Activated B cell treated with CpG ODN at 0.5 μM for 24 hours (primary cell): ENCODE measurements around the gene DIP2A. TPM values are rescaled to one million over a fixed set of nuclear protein-coding genes. Genes with fewer than 3 reads are reported as not detected.

Experiments
- ATAC-seq: fragments of 200-7000 bp; cut with Tn5 transposase; one replicate; pipeline ENCODE4 v1.10.0; 2021; ENCODE audit warnings: low read depth, mild to moderate bottlenecking, moderate library complexity
- CTCF ChIA-PET: fragments of 350-600 bp; sonication (Branson Sonifier 250); formaldehyde crosslinking; loops from one replicate; lab custom pipeline; 2021; ENCODE audit warnings: antibody characterized with exemption; lab: Charles Lee
- POLR2A ChIA-PET: fragments of 350-600 bp; sonication (Branson Sonifier 250); formaldehyde crosslinking; loops from one replicate; lab custom pipeline; 2021; ENCODE audit warnings: antibody characterized with exemption; lab: Charles Lee
- DNase-seq: peaks from one replicate; pipeline ENCODE4 v3.0.0; 2022
- H3K27ac Mint-ChIP-seq: one replicate; pipeline ENCODE4 v1.8.0; 2020; ENCODE audit warnings: mixed read lengths
- H3K27me3 Mint-ChIP-seq: one replicate; pipeline ENCODE4 v1.8.0; 2021; ENCODE audit warnings: mixed read lengths
- H3K36me3 Mint-ChIP-seq: one replicate; pipeline ENCODE4 v1.8.0; 2021; ENCODE audit warnings: low read depth, mixed read lengths
- H3K4me1 Mint-ChIP-seq: one replicate; pipeline ENCODE4 v1.8.0; 2021; ENCODE audit warnings: mixed read lengths
- H3K4me3 Mint-ChIP-seq: one replicate; pipeline ENCODE4 v1.8.0; 2020; ENCODE audit warnings: mild to moderate bottlenecking, mixed read lengths
- H3K9me3 Mint-ChIP-seq: one replicate; pipeline ENCODE4 v1.8.0; 2020; ENCODE audit warnings: mixed read lengths
- CTCF ChIP-seq: fragments of 200-600 bp; IDR thresholded peaks from one replicate; pipeline ENCODE4 v1.8.0; 2022; ENCODE audit warnings: antibody characterized with exemption, mild to moderate bottlenecking
- intact Hi-C: fragments of 100-400 bp; cut with micrococcal nuclease; formaldehyde crosslinking; loops from one replicate; pipeline ENCODE4 v1.15.1; 2024
- total RNA-seq: library from RNA; stranded (reverse); gene quantifications from 2 replicates; pipeline ENCODE4 v1.2.3, GENCODE V29; 2022

The DIP2A gene
- total RNA-seq, 1 donor from 2014 or later, result 32.1 TPM

GRCh38 chr21:46537026-46537425, 78.3 kb downstream of the DIP2A start:
- CTCF ChIA-PET, result no interaction called here
- Mint-ChIP-seq H3K27ac (no peak overlapping the region), H3K9me3 (no peaks in the 10 kb centered on the region), H3K4me3 (no peak overlapping the region), H3K27me3 (no peaks in the 10 kb centered on the region), H3K4me1 (no peaks in the 10 kb centered on the region), H3K36me3 (peaks cover 77% of the 10 kb centered on the region)
- TF ChIP-seq CTCF, result no peak
- intact Hi-C loops, result no loop called here
- DNase-seq (no peak), ATAC-seq (no peak)
- POLR2A ChIA-PET, result no interaction called here

- intact Hi-C loops, result no loop called here
- no peak overlapping the region for H3K27ac Mint-ChIP-seq
- no peaks in the 10 kb centered on the region for H3K9me3 Mint-ChIP-seq
- TF ChIP-seq CTCF, result no peak
- ChIA-PET CTCF (no interaction called here), POLR2A (no interaction called here)
- H3K27me3 Mint-ChIP-seq, result no peaks in the 10 kb centered on the region
- ATAC-seq (no peak), DNase-seq (no peak)
- H3K36me3 Mint-ChIP-seq, result peaks cover 81% of the 10 kb centered on the region
- H3K4me3 Mint-ChIP-seq, result no peak overlapping the region
- no peaks in the 10 kb centered on the region for H3K4me1 Mint-ChIP-seq
Observed at GRCh38 chr21:46538262-46538661, 79.6 kb downstream of the DIP2A start.

- POLR2A ChIA-PET, result no interaction called here
- ATAC-seq (no peak), DNase-seq (no peak)
- H3K4me3 Mint-ChIP-seq, result no peak overlapping the region
- no peak overlapping the region for H3K27ac Mint-ChIP-seq
- H3K4me1 Mint-ChIP-seq, result no peaks in the 10 kb centered on the region
- H3K9me3 Mint-ChIP-seq, result no peaks in the 10 kb centered on the region
- intact Hi-C loops, result no loop called here
- H3K36me3 Mint-ChIP-seq, result peaks cover 82% of the 10 kb centered on the region
- no peak for TF ChIP-seq CTCF
- no peaks in the 10 kb centered on the region for H3K27me3 Mint-ChIP-seq
- CTCF ChIA-PET, result no interaction called here
Observed at GRCh38 chr21:46538851-46539666, 80.4 kb downstream of the DIP2A start.

- intact Hi-C loops, result no loop called here
- TF ChIP-seq CTCF, result no peak
- H3K27ac Mint-ChIP-seq, result no peak overlapping the region
- ATAC-seq (no peak), DNase-seq (no peak)
- H3K9me3 Mint-ChIP-seq, result no peaks in the 10 kb centered on the region
- peaks cover 84% of the 10 kb centered on the region for H3K36me3 Mint-ChIP-seq
- ChIA-PET POLR2A (no interaction called here), CTCF (no interaction called here)
- H3K4me1 Mint-ChIP-seq, result no peaks in the 10 kb centered on the region
- no peak overlapping the region for H3K4me3 Mint-ChIP-seq
- no peaks in the 10 kb centered on the region for H3K27me3 Mint-ChIP-seq
Observed at GRCh38 chr21:46540087-46540710, 81.5 kb downstream of the DIP2A start.

GRCh38 chr21:46542588-46543124, 84.0 kb downstream of the DIP2A start:
- no peak for ATAC-seq
- intact Hi-C loops, result no loop called here
- POLR2A ChIA-PET, result no interaction called here
- TF ChIP-seq CTCF, result no peak
- peaks cover 91% of the 10 kb centered on the region for H3K36me3 Mint-ChIP-seq
- no peak overlapping the region for H3K27ac Mint-ChIP-seq
- no peaks in the 10 kb centered on the region for H3K4me1 Mint-ChIP-seq
- no peaks in the 10 kb centered on the region for H3K27me3 Mint-ChIP-seq
- CTCF ChIA-PET, result no interaction called here
- H3K9me3 Mint-ChIP-seq, result no peaks in the 10 kb centered on the region
- no peak overlapping the region for H3K4me3 Mint-ChIP-seq
- DNase-seq, result no peak
